ENCODE measurements around the gene CNNM3.

CNNM3 gene

GRCh38 chr2:96869822-96870625, 54.0 kb downstream of the CNNM3 start, which contains the start of gene SEMA4C:
TSS of gene SEMA4C (minus strand) at chr2:96870080. CDS start at chr2:96867886, 2,194 bp downstream.
- H3K4me1 ChIP-seq (ENCODE audit: control insufficient read depth, insufficient read depth, low read length) = peaks cover 3% of the 10 kb centered on the region; the same call in 1 of the 2 replicates
- peak within 1 kb of the TSS; percentile 93 for H3K27ac ChIP-seq (ENCODE audit: extremely low read depth, low read depth, low read length)
- POLR2A ChIA-PET = interaction anchor here (1.2 to 1.9 kb wide), 2 partner anchors 12 to 53 kb away, joined by 4 to 8 read pairs; partner anchors contain the start of gene ANKRD39
- H3K36me3 ChIP-seq (ENCODE audit: control insufficient read depth in 2 of 2, insufficient read depth in 1 of 2, low read length in 2 of 2) = peaks cover 0 to 27% of the 10 kb centered on the region in 2 experiments; a peak in 1 of 3 replicates
- CTCF ChIA-PET = interaction anchor here (2.3 to 3.9 kb wide), 3 partner anchors 12 to 81 kb away, joined by 8 to 33 read pairs (median 9); partner anchors contain the start of gene ANKRD39
- H3K4me3 ChIP-seq (ENCODE audit: low read depth, low read length) = peak within 1 kb of the TSS; percentile 87
- no peaks in the 10 kb centered on the region for H3K9me3 ChIP-seq (ENCODE audit: control insufficient read depth, insufficient read depth, low read depth, low read length)
- peak; percentile 56 for TF ChIP-seq ZBTB26 (tag by site-specific recombination; optimal IDR thresholded peaks at IDR 0.05)
- TF ChIP-seq RBAK (tag by site-specific recombination; IDR thresholded peaks at IDR 0.05) = no peak
- TF ChIP-seq PATZ1 (tag by site-specific recombination; IDR thresholded peaks at IDR 0.05) = peak; percentile 27; the same call in 1 of the 2 replicates
- TF ChIP-seq ELK4 (IDR thresholded peaks at IDR 0.05; ENCODE audit: borderline replicate concordance, low read depth, low read length) = no peak
- TF ChIP-seq ZNF513 (tag by site-specific recombination; IDR thresholded peaks at IDR 0.05) = no peak
- TF ChIP-seq ZNF555 (tag by site-specific recombination; conservative IDR thresholded peaks at IDR 0.05) = no peak
- no peak for TF ChIP-seq ZNF121 (tag by site-specific recombination; IDR thresholded peaks at IDR 0.05)
- no peak for TF ChIP-seq YY1 (tag by site-specific recombination; IDR thresholded peaks at IDR 0.05)
- TF ChIP-seq ZIC2 (tag by site-specific recombination; IDR thresholded peaks at IDR 0.05) = peak; percentile 55; the same call in 1 of the 2 replicates
- TF ChIP-seq ZNF791 (tag by site-specific recombination; IDR thresholded peaks at IDR 0.05) = no peak
- TF ChIP-seq ZNF560 (tag by site-specific recombination; IDR thresholded peaks at IDR 0.05; ENCODE audit: borderline replicate concordance) = no peak
- TF ChIP-seq ZFHX2 (tag by site-specific recombination; conservative IDR thresholded peaks at IDR 0.05) = peak; percentile 33; the same call in 1 of the 2 replicates
- 0 out of 2 replicates have a peak, but pooled peaks have one; percentile 20 for TF ChIP-seq SP2 (tag by site-specific recombination; IDR thresholded peaks at IDR 0.05)
- TF ChIP-seq ZNF398 (tag by site-specific recombination; IDR thresholded peaks at IDR 0.05) = peak; percentile 72
- 0 out of 2 replicates have a peak, but pooled peaks have one; percentile 33 for TF ChIP-seq ZNF629 (tag by site-specific recombination; IDR thresholded peaks at IDR 0.05)
- no peak for TF ChIP-seq ZNF155 (tag by site-specific recombination; IDR thresholded peaks at IDR 0.05)
- TF ChIP-seq ZBTB8A (tag by site-specific recombination; IDR thresholded peaks at IDR 0.05) = peak; percentile 63
- no peak for TF ChIP-seq ZNF692 (tag by site-specific recombination; IDR thresholded peaks at IDR 0.05)
- TF ChIP-seq ZSCAN18 (tag by site-specific recombination; IDR thresholded peaks at IDR 0.05) = no peak
- TF ChIP-seq EGR2 (tag by site-specific recombination; IDR thresholded peaks at IDR 0.05; ENCODE audit: low read depth) = no peak
- peak; percentile 26; the same call in 1 of the 2 replicates for TF ChIP-seq GLIS1 (tag by site-specific recombination; IDR thresholded peaks at IDR 0.05)
- peak; percentile 61 for TF ChIP-seq SP3 (tag by site-specific recombination; IDR thresholded peaks at IDR 0.05)
